Measurements from ENCODE around the gene PCTP. TPM values are rescaled to one million over a fixed set of nuclear protein-coding genes. Genes with fewer than 3 reads are reported as not detected.

The PCTP gene
- total RNA-seq (2022; extraction: Qiagen RNA extraction; ENCODE audit: low read depth): 15.9 to 22.7 TPM (median 20.2 TPM) in 5 replicates

DNA sequence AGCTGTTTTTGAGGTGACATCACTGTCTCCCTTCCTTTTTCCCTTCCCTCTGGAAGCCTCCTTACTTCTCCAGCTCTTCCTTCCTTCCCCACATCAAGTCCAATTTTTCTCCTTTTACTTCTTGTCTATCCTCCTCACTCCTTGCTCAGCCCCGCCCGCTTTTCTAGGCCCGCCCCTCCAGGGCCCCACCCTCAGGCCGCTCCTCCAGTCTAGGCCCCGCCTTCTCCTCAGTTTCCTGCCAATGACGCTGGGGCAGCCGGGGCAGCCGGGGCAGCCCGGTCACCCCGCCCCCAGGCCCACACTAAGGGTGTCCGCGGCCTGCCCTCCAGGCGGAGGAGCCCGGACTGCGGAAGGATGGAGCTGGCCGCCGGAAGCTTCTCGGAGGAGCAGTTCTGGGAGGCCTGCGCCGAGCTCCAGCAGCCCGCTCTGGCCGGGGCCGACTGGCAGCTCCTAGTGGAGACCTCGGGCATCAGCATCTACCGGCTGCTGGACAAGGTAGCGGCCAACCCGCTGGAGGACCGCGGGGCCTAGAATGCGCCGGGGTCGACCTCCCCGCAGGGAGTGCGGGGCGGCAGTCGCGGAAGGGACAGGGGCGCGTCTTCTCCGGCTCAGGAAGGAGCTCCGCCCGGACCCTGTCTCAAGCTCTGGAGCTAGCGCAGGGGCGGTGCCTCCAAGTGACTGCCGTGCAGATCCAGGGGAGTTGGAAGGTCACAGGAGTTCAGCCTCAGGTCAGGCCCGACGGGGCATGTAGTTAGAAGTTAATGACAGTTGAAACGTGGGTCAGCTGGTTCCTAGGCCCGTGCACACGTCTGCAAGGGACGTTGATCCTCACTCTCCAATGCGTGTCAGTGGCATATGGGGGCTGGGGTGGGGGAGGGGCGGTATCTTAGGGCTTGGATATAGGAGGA is at the start of gene PCTP:
Gene PCTP (plus strand): TSS at position 302 of the 908 bp plus-strand sequence. CDS start 53 bp downstream, at position 355.

DNA sequence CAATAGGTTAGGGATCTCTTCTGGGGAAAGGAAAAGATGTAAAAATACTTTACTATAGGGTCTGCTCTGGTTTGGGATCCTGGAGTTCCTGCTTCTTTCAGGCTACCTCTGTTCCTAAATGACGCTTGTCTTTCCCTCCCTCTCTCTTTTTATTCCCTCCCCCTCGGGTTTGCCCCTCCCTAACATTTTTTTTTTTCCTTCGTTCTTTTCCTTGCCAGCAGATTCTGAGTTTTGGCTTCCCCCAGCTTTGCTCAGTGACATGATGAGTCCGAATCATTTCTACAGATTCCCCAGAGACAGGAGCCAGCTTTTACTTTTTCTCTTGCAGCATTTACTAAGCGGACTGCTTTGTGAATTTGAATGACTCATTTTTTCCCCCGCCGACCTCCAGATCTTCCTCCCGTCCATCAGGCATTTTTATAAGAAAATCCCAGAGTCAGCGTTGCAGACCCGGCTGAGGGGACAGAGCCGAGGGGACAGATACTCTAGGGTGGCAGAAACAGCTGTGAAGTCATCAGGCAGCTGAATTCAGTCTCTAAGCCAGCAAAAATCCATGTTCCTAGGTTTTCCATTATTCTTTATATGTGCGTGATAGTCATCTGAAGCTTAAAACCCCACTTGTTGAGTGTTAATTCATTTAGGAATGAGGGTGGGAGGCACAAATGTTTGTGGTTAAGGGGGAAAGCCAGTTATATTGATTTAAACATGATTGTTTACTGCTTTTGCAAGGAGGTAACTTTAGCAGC is 27.9 kb upstream of the PCTP start, which contains the start of gene TMEM100:
Gene TMEM100 (minus strand): TSS at position 123 of the 746 bp plus-strand sequence. CDS start 1,794 bp downstream, outside the sequence.

Other genes starting within 250 kb of the PCTP start
- not detected in 5 replicates for gene SMIM36, start 239.6 kb upstream of the PCTP start, total RNA-seq (2022; extraction: Qiagen RNA extraction; ENCODE audit: low read depth)
- not detected in 5 replicates for gene TMEM100, start 28.2 kb upstream of the PCTP start, total RNA-seq (2022; extraction: Qiagen RNA extraction; ENCODE audit: low read depth)